ENCODE measurements around the gene GRB10. TPM values are rescaled to one million over a fixed set of nuclear protein-coding genes. Genes with fewer than 3 reads are reported as not detected.
A peak's percentile ranks its signal among the peaks of the same experiment; 100 is the strongest.

GRB10 gene
- total and polyA plus RNA-seq, 2 of the 8 experiments (the other 6 are each of a cell fraction or from before 2014, with no cell fraction given), result 35.7 to 97.0 TPM

GRCh38 chr7:50653981-50654425 lies 128.7 kb downstream of the GRB10 start:
- peak overlapping the region; percentile 14; the same call in 1 of the 2 replicates for H3K27ac ChIP-seq (ENCODE audit: low read depth, low read length)
- POLR2A ChIA-PET (ENCODE audit: partially characterized antibody), result no interaction called here
- H3K27me3 ChIP-seq (replicated peaks in 1 of 4; ENCODE audit: control insufficient read depth in 3 of 4, extremely low read depth in 1 of 4, insufficient read depth in 3 of 4, low read length in 3 of 4), result no peaks in the 10 kb centered on the region
- H3K4me1 ChIP-seq (replicated peaks in 1 of 4; ENCODE audit: control insufficient read depth in 3 of 4, insufficient read depth in 4 of 4, low read length in 3 of 4), result no peaks in the 10 kb centered on the region; a peak in 1 of 7 replicates
- H3K4me3 ChIP-seq (ENCODE audit: extremely low read depth in 1 of 4, insufficient read depth in 2 of 4, low read depth in 3 of 4, low read length in 4 of 4), result no peak overlapping the region
- H3K79me1 ChIP-seq (ENCODE audit: low read depth, low read length), result peaks cover 6% of the 10 kb centered on the region
- H2AFZ ChIP-seq (ENCODE audit: low read length), result no peak overlapping the region
- no peak overlapping the region for H3K56ac ChIP-seq (replicated peaks; ENCODE audit: insufficient read length, low read depth, low read length)
- H2BK12ac ChIP-seq (ENCODE audit: low read depth, low read length), result no peak overlapping the region
- H2BK120ac ChIP-seq (replicated peaks; ENCODE audit: low read depth, low read length), result no peak overlapping the region
- H3K9me3 ChIP-seq (ENCODE audit: insufficient read depth in 2 of 2, low read depth in 1 of 2, low read length in 1 of 2), result no peaks in the 10 kb centered on the region
- H3K36me3 ChIP-seq (ENCODE audit: control insufficient read depth in 2 of 4, insufficient read depth in 4 of 4, low read length in 3 of 4), result peaks cover 0 to 3% (median under 1%) of the 10 kb centered on the region in 4 experiments; a peak in 2 of 8 replicates
- no peaks in the 10 kb centered on the region for H3K23me2 ChIP-seq (ENCODE audit: low read depth, low read length)
- no peak overlapping the region for H4K8ac ChIP-seq (ENCODE audit: extremely low read depth, insufficient read depth, low read length)
- CTCF ChIA-PET (ENCODE audit: partially characterized antibody), result interaction anchor here (0.6 to 1.9 kb wide), 6 partner anchors 10 to 340 kb away, joined by 3 to 5 read pairs (median 4); no protein-coding TSS in a partner anchor
- H3K18ac ChIP-seq (ENCODE audit: extremely low read depth, low read length), result no peak overlapping the region
- H2AK5ac ChIP-seq (ENCODE audit: low read depth, low read length), result no peak overlapping the region
- H3K4ac ChIP-seq (replicated peaks; ENCODE audit: insufficient read length, low read depth, low read length), result no peak overlapping the region
- no peaks in the 10 kb centered on the region for H3K79me2 ChIP-seq (ENCODE audit: control insufficient read depth in 1 of 2, insufficient read depth in 2 of 2, low read length in 2 of 2)
- DNase-seq (ENCODE audit: low read depth in 1 of 2, low spot score in 2 of 2) (peak in 1 of 2 experiments; percentile 39), FAIRE-seq (no peak)
- H4K91ac ChIP-seq (replicated peaks; ENCODE audit: insufficient read length, low read length), result no peak overlapping the region
- 95% methylated on average over 10 of the region's 10 CpGs; no CpG with 5 or more reads in 1 of the 2 experiments for WGBS, 2 experiments (ENCODE audit: extremely low coverage in 1 of 2, insufficient coverage in 1 of 2, insufficient read length in 1 of 2, insufficient replicate concordance in 2 of 2, low coverage in 1 of 2, low lambda C conversion rate in 2 of 2, missing lambda C conversion rate in 1 of 2)
- TF ChIP-seq TBP (IDR thresholded peaks at IDR 0.05; ENCODE audit: low read depth, low read length) (no peak), RBBP5 (IDR thresholded peaks at IDR 0.05; ENCODE audit: borderline replicate concordance, low read depth, low read length) (no peak), CTCF (IDR thresholded peaks at IDR 0.05; ENCODE audit: control extremely low read depth in 1 of 3, insufficient read depth in 1 of 3, low read depth in 1 of 3, low read length in 3 of 3) (no peak)
- TF ChIP-seq, protein P1, sequence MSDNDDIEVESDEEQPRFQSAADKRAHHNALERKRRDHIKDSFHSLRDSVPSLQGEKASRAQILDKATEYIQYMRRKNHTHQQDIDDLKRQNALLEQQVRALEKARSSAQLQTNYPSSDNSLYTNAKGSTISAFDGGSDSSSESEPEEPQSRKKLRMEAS (IDR thresholded peaks at IDR 0.05), result no peak
- H3K4me2 ChIP-seq (ENCODE audit: insufficient read depth in 1 of 2, low read depth in 2 of 2, low read length in 2 of 2), result no peak overlapping the region
- H3K14ac ChIP-seq (ENCODE audit: insufficient read length), result no peak overlapping the region
- no peak overlapping the region for H4K5ac ChIP-seq (ENCODE audit: insufficient read length, low read depth, low read length)
- no peak overlapping the region for H2BK15ac ChIP-seq (ENCODE audit: low read length)
- H2BK20ac ChIP-seq (ENCODE audit: low read length), result no peak overlapping the region
- H3K9ac ChIP-seq (replicated peaks in 1 of 4; ENCODE audit: extremely low read depth in 1 of 4, low read depth in 3 of 4, low read length in 3 of 4), result no peak overlapping the region
- no peak overlapping the region for H3K23ac ChIP-seq (ENCODE audit: insufficient read length)
- peaks cover 0 to 4% of the 10 kb centered on the region in 2 experiments for H4K20me1 ChIP-seq (replicated peaks in 1 of 2; ENCODE audit: control insufficient read depth in 1 of 2, insufficient read depth in 2 of 2, low read length in 2 of 2)
- H2BK5ac ChIP-seq (ENCODE audit: low read depth, low read length), result no peak overlapping the region

Data from H1 (cell line).